Activated CD4-positive, CD25-positive, alpha-beta regulatory T cell (primary cell): ENCODE results near the gene RYR2.

Source experiments
- DNase-seq, 4 experiments: peaks; one replicate each; lab custom pipeline; 2025; lab: John Stamatoyannopoulos, UW

RYR2 gene

GRCh38 chr1:237737448-237737847 lies 695.5 kb downstream of the RYR2 start:
- no peak for DNase-seq

DNA sequence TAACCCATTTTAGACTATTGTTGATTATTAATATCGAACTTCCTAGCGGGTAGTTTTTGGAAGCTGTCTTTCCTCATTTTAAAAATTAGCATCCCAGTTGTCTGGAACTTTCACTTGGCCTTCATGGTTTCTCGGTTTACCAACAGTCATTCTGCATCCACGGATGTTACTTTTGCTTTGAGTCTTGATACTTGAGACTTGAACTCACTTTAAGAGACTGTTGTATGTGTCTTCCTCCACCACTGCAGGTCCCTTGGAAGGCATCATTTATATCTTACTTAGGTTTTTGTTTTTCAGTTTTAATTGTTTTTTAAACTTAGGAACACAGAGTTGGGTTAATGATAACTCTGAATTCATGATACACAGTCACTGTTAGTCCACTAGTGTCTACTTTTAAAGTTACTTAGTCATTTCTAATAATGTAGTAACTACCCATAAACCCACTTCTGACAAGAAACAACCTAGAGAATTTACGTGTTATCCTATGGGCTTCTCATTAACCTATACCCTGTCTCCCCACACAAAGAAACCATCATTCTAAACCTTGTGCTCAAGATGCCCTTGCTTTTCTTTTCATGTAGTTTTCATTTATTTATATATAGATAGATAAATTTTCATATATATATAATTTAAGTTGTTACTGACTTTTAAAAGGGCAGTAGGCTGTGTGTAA lies 696.1 kb downstream of the RYR2 start:
- DNase-seq = no peak

DNA sequence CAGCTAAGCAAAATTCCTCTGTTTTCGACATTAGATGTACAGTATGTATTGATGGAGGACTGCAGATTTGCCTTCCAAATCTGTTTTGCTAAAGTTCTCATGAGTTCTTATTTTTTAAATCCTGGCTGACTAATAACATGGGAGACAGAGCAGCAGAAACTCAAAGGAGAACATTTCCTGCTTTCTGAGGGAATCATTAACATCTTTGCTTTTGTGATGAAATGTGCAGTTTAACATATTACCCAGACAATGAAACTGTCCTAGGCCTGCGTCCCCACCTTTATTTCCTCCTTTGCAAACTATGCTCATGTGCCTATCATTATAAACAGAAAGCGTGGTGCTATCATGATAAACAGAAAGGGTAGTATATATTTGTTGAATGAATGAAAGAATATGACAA lies 698.9 kb downstream of the RYR2 start:
- no peak for DNase-seq

- DNase-seq = no peak
Observed at GRCh38 chr1:237745545-237745944, 703.6 kb downstream of the RYR2 start.

- DNase-seq = no peak
Observed at GRCh38 chr1:237748171-237748960, 706.4 kb downstream of the RYR2 start.

GRCh38 chr1:237749122-237749521 lies 707.1 kb downstream of the RYR2 start:
- DNase-seq = no peak

DNA sequence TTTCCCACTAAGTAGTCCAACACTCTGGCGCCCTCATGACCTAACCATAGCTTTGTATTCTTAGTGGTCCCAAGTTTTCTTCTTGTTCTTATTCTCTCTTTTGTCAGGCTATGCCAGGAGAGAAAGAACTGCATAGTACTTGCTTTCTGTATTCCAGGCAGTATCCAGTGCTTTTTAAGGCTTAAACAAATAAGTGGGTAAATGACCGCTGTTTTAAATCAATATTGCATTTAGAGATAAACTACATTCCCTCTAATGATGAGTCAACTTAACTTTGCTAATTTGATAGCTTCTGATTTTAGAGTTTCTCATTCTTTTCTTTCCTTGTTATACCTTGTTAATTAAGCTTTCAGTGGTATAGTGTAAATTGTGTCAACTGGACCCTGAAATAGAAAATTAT lies 709.1 kb downstream of the RYR2 start:
- DNase-seq = no peak

- no peak for DNase-seq
Observed at GRCh38 chr1:237754627-237755026, 712.6 kb downstream of the RYR2 start.

- DNase-seq = no peak
Observed at GRCh38 chr1:237756304-237756967, 714.5 kb downstream of the RYR2 start.

GRCh38 chr1:237759377-237759776 lies 717.4 kb downstream of the RYR2 start:
- DNase-seq = no peak

DNA sequence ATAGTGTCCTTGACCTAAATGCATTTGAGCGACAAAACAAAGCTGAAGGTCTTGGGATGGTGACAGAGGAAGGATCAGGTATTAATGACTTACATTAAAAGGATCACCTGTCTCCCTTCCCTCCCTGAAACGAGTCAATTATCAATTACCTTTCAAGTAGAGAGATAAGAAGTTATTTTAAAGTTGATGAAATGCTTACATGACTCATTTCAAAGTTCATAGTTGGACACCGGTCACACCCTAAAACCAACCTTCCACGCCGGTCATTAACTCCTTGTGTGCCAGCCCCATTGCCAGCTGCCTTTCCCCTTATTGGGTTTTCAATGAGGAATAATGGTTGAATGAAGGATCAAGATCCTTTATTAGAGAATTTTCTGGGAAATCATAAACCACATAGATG lies 719.0 kb downstream of the RYR2 start:
- no peak for DNase-seq

DNA sequence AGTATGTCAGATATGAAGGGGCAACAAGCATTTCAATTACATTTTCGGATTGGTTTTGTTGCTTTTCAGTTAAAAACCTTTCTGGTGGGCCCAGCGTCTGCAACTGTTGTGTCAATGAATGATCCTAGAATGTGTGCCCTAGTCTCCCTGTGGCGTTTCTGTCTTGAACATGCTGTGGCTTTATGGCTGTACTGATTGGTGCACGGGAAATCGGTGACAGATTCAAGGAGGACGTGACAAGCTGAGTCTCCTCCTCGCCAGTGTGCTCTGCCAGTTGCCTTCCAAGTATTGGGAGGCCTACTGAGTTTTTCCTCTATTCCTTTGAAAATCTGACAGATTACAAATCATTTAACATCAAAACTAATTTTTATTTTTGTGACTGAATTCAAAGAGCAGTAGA lies 721.2 kb downstream of the RYR2 start:
- no peak for DNase-seq

DNA sequence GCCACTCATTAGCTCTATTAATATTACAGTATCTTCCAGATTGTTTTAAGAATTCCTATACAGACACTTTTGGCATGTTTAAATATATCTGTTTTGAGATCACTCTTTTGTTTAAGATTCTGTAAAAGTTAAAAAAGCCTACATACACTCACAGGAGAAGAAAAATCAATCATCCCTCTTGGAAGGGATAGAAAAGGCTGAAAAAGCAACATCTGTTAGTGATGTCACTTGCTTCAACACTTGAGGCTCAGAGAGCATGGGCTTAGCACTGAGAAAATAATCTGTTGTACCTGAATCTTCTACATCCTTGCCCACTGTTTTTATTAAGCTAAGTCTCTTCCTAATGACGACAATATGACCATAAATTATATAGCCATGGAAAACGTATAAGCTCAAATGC lies 721.8 kb downstream of the RYR2 start:
- DNase-seq = no peak

GRCh38 chr1:237769916-237770315 lies 727.9 kb downstream of the RYR2 start:
- no peak for DNase-seq

DNA sequence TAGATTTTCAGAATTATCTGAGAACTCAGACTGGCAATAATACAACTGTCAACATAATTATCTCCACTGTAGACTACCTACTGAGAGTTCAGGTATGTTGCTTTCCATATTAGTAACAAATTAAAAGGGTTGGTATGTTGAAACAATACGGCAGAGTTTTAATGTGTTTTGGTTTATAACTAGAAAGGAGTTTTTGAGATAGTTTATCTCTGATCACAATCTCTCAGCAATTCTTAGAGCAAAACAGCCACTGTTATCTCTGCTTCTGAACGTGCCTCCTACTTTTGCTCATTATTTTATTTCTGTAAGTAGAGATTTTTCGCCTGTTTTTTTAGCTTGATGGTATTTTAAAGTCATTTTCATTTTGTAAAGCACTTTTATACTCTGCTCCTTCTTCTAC lies 730.0 kb downstream of the RYR2 start:
- no peak for DNase-seq

GRCh38 chr1:237774246-237774645 lies 732.3 kb downstream of the RYR2 start:
- no peak for DNase-seq

DNA sequence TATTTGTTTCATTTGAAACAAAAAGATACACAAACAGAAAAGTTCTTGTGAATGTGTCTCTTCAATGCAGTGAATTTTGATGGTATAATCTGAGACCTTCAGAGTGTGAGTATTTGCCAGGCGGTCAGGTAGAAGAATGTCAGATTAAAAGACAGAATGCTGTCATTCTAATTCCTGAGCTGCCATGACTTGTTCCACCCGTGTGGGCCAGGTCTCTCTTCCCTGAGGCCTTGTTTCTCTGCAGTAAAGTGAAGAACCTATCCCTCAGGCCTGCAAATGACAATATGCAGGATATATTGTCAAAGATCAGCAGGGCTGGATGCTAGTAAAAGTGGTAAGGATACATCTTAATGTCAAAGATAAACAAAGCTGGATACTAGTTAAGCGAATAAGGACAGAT lies 737.4 kb downstream of the RYR2 start:
- DNase-seq = no peak

DNA sequence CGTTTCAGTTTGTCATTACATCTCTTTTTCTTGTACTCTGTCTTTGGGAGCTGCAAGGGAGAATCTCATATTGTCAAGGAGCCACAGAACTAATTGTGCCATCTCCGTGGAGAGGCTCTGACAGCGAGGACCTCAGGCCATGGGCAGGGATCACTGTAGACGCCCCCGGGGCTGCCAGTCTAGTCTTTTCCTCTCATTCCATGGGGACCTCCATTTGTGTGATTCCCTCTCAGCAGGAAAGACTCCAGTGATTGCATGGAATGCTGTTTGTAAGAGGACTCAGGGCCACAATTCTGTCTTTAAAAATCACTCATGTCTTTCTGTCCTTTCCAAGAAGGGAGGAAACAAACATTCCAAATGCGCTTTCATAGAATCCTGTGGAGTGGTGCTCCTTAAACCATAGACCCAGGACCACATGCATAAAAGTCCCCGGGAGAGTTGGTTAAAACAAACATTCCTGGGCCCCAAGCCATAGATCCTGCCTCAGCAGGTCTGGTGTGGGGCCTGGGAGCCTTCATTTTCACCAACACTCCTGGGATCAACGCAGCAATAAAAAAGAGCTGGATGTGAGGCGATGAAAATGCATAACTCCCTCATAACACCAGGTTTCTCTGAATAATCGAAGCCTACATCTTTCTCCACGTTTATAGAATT lies 744.2 kb downstream of the RYR2 start:
- no peak for DNase-seq

DNA sequence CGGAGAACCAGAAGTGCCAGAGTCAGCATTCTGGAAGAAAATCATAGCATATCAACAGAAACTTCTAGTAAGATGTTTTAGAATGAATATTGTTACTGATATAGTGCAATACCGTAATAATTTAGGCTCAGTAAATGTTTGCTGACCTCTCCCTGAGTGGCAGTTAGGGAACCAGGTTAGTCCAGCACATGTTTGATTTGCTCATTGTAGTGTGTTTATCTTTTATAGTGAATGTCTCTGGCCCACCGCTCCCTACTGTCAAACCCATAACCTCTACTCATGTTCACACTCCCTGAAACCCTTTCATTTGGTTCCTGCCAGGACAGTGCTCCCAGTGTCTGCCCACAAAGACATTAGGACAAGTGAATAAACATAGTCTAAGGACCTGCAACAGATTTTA lies 746.1 kb downstream of the RYR2 start:
- DNase-seq = no peak

GRCh38 chr1:237789619-237790018 lies 747.6 kb downstream of the RYR2 start:
- DNase-seq = no peak

DNA sequence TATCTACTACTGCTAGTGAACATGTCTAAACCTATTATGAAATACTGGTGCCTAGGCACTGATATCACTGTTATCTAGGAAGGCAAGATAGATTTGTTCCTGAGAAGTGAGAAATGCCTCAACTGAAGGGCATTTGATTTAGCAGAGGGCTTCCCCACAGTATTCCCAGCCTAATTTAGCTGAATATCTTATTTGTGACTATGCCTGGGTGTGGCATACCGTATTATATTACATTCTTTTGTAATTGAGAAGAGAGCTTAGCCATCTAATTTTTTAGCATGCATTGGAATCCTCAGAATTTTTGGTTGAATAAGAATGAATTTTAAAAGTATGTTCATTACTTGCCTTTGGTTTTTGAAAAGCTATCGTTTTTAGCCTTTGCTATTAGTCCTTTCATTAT lies 749.6 kb downstream of the RYR2 start:
- no peak for DNase-seq

- DNase-seq = no peak
Observed at GRCh38 chr1:237792149-237792548, 750.2 kb downstream of the RYR2 start.

DNA sequence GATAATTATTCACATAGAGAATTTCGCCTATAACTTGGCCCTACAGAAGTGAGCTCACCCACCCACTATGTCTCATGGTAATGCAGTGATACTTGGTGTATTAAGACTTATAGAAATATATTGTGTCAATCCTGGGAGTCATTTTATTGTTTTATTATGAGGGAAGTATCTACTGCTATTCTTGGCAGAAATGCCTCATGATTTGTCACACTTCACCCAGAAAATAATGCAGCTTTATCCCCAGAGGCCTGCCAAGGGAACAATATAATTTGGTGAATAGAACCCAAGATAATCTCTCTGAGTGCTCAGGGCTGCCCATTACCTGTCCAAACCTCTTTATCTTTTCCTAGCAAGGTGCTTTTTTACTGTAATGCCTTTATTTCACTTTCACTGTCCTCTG lies 750.7 kb downstream of the RYR2 start:
- no peak for DNase-seq
